Ammon's horn (tissue), 1 donor: Measurements from ENCODE around the gene TRERF1.

Source experiments
- DNase-seq: peaks from one replicate; pipeline ENCODE4 v3.0.0-alpha.2; 2016; ENCODE audit warnings: low spot score

Gene TRERF1

DNA sequence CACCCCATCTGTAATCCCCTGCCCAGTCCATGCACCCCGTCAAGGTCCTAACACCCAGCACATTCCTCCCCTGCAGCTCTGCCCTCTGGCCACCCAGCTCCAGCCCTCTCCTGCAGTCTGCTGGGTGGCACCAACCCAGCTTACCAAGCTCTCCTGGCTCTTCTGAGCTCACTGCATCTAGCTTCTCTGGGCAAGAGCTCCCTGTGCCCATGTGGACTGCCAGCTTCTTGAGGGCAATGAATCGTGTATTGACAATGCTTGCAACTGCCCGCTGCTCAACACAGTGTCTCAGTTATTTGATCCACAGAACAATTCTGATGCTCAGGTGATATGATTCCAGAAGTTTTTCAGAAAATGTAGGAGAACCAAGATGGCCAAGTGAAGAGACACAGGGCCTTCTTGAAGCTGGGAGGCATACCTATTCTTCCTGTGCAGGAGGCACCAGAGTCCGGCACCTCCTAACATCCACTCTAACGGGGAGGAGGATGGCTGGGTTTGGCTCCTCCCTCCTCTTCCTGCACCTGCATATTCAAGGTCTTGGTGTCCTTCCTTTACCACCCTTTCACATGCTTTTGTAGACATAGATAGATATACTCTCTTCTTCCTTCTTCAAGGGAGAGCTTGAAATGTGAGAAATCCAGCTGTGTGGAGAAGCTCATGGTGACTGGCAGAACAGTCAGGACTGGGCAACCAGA is 85.6 kb downstream of the TRERF1 start:
- no peak for DNase-seq

GRCh38 chr6:42365021-42365420 is 86.7 kb downstream of the TRERF1 start:
- no peak for DNase-seq

DNA sequence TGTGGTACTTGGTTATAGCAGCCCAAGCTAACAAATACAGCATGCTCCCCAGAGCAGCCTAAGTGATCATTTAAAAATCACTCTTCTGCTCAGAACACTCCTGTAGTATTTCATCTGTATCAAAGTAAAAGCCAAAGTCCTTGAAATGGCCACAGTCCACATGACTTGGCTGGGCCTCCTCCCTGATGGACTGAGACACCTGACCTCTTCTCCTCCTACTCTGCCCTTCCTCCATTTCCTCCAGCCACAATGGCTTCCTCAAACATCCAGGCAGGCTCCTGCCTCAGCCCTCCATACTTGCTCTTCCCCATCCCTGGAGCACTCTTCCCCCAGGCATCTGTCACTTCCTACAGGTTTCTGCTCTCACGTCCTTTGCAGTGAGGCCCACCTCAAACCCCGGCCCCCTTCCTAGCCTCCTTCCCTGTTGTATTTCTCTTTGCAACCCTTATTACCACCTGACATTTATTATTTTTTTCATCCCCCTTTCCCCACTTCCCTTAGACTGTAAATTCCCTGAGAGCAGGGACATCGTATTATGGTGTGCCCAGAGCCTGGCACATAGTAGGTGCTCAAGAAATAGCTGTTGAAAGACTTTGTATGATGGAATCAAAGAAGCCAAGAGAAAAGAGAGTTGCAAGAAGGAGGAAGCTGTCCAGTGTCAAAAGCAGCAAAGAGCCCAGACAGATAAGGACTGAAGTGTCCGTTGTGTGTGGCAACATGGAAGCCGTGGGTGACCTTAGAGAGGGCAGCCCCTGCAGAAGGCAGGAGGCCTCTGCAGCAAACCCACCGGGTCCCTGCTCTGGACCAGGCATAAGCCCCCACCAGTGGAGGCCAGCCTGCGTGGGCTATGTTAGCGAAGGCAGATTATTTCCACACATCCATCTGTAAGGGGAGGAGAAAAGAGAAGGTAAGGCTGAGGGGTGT is 87.5 kb downstream of the TRERF1 start:
- DNase-seq: no peak

DNA sequence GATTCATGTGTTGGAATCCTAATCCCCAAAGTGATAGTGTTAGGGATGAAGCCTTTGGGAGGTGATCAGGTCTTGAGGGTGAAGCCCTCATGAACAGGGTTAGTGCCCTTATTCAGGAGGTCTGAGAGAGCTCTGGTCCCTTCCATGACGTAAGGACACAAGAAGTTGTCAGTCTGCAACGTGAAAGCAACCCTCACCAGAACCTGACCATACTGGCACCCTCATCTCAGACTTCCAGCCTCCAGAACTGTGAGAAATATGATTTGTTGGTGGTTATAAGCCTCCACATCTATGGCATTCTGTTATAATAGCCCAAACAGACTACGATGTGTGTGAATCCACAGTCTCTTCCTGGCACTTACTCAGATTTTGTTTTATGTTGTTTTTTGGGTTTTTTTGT is 90.7 kb downstream of the TRERF1 start:
- no peak for DNase-seq

GRCh38 chr6:42359021-42359420 is 92.7 kb downstream of the TRERF1 start:
- DNase-seq: no peak

DNA sequence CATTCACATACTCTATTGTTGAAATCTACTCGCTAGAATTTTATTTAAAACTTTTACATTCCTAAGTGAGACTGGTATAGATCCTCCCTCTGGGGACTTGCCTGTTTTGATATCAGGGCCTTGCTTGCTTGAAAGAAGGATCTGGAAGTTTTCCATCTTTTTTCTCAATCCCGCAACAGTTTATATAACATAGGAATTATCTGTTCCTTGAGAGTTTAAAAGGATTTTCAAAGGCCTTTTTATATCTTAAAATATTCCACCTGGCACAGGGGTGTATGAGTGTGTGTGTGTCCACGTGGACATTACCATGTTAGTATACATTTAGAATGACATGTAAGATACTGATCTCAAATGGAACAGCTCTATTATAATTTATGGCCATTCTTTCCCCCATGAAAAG is 96.3 kb downstream of the TRERF1 start:
- DNase-seq: no peak

GRCh38 chr6:42354702-42355101 is 97.0 kb downstream of the TRERF1 start:
- DNase-seq: no peak

DNA sequence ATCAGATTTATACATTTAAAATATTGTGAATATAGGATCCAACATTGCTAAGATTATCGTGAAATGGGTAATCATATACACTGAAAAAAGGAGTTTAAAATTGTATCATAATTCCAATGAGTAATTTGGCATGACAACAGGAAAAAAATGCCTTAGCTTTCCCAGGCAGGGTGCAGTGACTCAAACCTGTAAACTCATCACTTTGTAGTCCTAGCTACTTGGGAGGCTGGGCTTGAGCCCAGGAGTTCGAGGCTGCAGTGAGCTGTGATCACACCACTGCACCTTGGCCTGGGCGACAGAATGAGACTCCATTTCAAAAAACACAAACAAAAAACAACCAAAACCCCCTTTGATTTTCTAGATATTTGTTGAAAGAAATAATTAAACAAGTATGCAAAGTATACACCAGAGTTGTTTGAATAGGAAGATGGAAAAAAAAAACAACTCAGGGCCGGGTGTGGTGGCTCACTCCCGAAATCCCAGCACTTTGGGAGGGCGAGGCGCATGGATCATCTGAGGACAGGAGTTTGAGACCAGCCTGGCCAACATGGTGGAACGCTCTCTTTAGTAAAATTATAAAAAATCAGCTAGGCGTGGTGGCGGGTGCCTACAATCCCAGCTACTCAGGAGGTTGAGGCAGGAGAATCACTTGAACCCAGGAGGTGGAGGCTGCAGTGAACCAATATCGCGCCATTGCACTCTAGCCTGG is 98.7 kb downstream of the TRERF1 start:
- no peak for DNase-seq

- DNase-seq: no peak
These were observed 100.8 kb downstream of the TRERF1 start for GRCh38 chr6:42350911-42351310.

GRCh38 chr6:42349753-42350511 is 101.8 kb downstream of the TRERF1 start:
- DNase-seq: no peak

DNA sequence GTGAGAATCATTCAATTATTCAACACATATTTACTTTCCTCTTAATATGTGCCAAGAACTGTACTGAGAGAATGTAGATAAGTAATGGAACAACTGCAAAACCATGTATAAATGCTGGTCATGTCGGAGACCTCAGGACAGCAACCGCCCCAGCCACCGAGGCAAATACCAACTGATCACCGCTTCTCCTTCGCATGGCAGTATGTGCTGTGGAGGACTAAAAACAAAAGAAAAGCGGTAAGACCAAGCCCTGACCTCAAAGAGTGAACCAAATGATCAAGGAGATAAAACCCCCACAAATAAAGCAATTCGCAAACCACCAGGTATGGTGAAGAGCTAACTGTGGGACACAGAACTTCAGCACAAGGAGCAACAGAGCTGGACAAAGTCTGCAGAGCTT is 104.3 kb downstream of the TRERF1 start:
- no peak for DNase-seq

- no peak for DNase-seq
These were observed 105.9 kb downstream of the TRERF1 start for GRCh38 chr6:42345696-42346416.

- DNase-seq: no peak
These were observed 107.0 kb downstream of the TRERF1 start for GRCh38 chr6:42344756-42345155.

- DNase-seq: no peak
These were observed 109.8 kb downstream of the TRERF1 start for GRCh38 chr6:42341771-42342553.

DNA sequence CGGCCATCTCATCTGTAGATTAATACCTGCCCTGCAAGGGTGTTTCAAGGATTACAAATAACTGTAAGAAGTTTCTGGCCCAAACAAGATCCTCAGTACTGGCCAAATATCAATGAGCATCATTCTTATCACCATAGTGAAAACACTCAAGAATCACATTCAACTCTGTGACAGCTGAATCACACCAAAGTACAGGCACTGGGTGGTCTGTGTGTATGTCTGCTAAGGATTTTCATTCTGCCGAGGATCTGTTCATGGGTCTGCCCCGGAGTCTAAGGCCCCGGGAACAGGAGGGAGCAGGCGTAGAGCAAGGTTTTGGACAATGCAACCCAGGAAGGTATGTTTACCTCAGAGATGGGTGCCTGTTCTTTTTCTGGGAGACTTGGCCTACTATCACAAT is 110.5 kb downstream of the TRERF1 start:
- DNase-seq: no peak

- DNase-seq: no peak
These were observed 111.2 kb downstream of the TRERF1 start for GRCh38 chr6:42340511-42340910.

DNA sequence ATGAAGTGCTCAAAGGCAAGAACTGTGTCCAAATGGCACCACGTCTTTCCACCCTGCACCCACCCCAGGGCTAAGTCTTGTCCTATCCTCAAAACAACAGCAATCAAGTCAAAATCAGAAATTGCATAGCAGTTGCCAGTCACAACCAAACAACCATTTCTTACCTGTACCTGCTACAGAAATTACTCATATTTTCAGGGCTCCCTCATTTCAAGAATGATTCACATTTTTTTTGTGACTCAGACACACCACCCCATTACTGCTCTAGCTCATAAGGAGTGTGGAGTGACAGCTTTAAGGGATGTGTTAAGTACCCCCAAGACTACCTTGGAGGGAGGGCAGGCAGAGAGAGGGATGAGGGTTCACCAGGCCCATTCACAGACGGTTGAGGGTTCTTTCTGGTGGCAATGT is 111.7 kb downstream of the TRERF1 start:
- DNase-seq: no peak

GRCh38 chr6:42338744-42339222 is 112.9 kb downstream of the TRERF1 start:
- DNase-seq: no peak

DNA sequence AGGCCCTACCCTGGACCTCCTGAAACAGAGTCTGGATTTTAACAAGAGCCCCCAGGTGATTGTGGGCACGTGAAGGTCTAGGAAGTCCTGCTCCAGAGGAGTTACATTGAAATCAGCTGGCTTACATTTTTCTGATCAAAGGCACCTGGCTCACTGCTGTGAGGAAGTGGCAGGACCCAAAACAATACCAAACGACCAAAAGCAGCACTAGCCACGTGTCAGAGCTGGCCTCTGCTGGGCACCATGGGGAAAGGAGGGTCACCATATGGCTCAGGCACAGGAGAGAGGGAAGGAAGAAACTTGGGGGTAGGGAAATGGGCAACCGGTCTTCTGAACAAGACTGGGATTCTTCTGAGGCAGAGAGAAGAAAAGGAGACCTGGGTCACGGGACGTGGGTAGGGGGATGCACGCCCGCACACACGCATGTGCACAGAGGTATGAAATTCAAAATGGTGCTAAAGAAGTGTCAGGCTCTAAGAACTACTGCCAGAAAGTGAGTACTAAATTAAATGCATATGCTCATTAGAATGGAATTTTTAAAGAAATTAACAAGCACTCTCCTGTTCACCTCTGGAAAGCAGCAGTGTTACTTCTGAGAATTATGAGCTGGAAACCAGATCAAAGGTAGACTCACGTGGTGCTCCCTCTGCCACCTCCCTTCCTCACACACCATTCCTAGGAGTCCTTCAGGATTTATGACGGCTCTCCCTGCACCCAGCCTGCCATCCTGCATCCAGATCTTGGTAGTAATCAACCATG is 113.6 kb downstream of the TRERF1 start:
- no peak for DNase-seq

DNA sequence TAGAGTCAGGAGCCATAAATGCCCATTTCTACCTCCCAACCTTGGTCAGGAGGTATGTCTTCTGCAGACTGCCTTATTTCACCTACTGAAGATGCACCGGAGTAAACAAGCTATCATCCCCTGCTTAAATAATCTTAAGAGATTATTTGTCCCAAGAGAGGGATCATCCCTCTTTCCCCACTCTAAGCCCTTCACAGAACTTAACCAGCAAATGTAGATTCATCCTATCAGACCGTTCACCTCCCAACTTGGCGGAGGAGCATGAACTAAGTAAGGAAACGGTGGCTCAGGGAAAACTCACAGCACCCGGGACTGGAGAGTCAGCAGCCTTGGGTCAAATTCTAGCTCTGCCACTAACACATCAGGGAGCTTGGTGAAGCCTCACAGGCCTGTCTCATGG is 115.3 kb downstream of the TRERF1 start:
- no peak for DNase-seq
